NCI-H510A treated with DMSO at 0.1 percent for 48 hours (cell line): Measurements from ENCODE around the gene GALNT10.

ENCODE experiments used
- DNase-seq: peaks from one replicate; lab custom pipeline; 2025; lab: John Stamatoyannopoulos, UW

Gene GALNT10

GRCh38 chr5:154324033-154324432, 133.5 kb downstream of the GALNT10 start:
- DNase-seq = no peak

DNA sequence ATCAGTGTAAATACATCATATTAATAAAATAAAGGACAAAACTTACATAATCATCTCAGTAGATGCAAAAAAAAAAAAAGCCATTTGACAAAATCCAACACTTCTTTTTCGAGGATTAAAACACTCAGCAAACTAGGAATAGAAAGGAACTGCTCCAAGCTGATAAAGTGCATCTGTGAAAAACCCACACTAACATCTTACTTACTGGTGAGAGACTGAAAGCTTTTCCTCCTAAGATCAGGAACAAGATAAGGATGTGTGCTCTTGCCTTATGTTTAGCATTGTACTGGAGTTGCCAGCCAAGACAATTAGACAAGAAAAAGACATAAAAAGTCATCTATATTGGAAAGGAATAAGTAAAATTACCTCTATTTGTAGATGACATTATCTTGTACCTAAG, 135.0 kb downstream of the GALNT10 start:
- DNase-seq = no peak

DNA sequence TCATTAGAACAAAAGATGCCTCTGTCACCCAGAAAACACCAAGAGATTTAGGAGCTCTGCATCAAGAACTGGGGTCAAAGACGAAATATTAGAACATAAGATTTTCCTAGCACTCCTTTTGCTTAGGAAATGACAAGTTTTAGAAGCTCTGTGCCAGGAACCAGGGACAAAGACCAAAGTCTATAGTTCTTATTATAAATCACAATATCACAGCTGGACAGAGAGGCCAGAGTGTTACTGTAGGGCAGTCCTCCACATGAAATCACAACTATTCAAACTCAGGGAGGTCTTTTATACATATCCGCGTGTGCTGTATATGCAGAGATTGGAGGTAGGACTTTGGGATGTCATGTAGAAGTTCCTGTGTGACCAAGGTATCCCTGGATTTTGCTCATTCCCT, 138.5 kb downstream of the GALNT10 start:
- no peak for DNase-seq

GRCh38 chr5:154329519-154330040, 139.0 kb downstream of the GALNT10 start:
- DNase-seq = no peak

DNA sequence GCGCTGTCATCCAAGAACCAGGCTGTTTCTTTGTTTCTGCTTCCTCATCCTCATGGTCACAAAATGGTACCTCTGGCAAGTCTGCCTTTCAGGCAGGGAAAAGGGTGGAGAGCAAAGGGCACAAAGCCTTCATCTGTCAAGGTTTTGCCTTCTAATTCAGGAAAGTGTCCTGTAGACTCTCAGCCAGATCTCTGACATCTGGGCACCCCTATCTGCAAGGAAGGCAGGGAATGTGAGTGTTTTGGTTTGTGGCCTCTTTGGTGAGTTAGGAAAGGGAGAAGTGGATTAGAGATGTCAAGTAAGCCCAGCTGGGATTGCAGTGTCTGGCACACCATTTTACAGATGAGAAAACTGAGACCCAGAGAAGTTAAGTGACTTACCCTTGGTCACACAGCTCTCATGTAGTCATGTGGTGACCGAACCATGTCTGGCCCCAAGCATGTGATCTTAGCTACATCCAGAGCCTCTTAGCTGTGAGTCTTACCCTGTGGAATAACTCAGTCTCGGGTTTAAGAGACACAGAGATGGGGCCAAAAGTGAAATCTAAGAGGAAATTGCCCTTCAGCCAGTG, 139.6 kb downstream of the GALNT10 start:
- DNase-seq = no peak

DNA sequence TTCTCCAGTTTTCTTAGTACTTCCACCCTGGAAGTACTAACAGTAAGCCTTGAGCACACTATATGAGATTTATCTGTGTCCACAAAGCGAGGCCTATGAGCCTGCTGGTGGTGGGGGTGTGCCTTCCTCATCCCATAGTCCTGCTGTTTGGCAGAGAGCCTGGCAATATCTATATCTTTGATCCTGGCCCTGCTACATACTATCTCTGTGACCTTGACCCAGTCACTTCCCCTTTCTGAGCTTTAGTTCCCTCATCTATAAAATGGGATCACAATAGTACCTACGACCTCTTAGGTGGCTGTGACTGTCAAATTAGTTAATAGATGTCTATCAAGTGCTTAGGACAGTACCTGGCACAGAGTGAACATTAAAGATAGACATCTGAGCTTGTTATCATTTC, 140.7 kb downstream of the GALNT10 start:
- no peak for DNase-seq

- no peak for DNase-seq
These were observed 141.4 kb downstream of the GALNT10 start for GRCh38 chr5:154331924-154332323.

GRCh38 chr5:154332451-154332850, 141.9 kb downstream of the GALNT10 start:
- no peak for DNase-seq

- DNase-seq = no peak
These were observed 142.5 kb downstream of the GALNT10 start for GRCh38 chr5:154333016-154333415.

- DNase-seq = no peak
These were observed 144.0 kb downstream of the GALNT10 start for GRCh38 chr5:154334406-154335064.

DNA sequence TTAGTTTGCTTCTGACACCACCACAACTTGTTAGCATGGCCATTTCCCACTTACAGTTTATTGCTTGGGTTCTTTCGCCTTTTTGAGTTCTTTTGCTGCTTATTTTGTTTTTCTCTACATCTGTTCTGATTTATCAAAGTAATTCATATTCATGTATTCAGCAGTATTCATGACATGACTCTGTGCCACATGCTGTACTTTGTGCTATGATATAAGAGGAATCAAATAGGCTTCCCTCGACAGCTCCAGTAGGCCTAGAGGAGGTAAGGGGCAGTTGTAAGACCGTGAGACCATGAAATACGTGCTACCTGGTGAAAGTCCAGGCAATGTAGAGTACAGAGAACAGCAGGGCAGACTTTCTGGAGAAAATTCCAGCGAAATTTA, 144.5 kb downstream of the GALNT10 start:
- DNase-seq = no peak

GRCh38 chr5:154341620-154342019, 151.1 kb downstream of the GALNT10 start:
- DNase-seq = no peak

- no peak for DNase-seq
These were observed 151.7 kb downstream of the GALNT10 start for GRCh38 chr5:154342211-154342610.

GRCh38 chr5:154342963-154343362, 152.4 kb downstream of the GALNT10 start:
- no peak for DNase-seq

- no peak for DNase-seq
These were observed 153.9 kb downstream of the GALNT10 start for GRCh38 chr5:154344461-154344860.

- DNase-seq = no peak
These were observed 154.9 kb downstream of the GALNT10 start for GRCh38 chr5:154345255-154345952.

- DNase-seq = no peak
These were observed 155.9 kb downstream of the GALNT10 start for GRCh38 chr5:154346427-154346826.

DNA sequence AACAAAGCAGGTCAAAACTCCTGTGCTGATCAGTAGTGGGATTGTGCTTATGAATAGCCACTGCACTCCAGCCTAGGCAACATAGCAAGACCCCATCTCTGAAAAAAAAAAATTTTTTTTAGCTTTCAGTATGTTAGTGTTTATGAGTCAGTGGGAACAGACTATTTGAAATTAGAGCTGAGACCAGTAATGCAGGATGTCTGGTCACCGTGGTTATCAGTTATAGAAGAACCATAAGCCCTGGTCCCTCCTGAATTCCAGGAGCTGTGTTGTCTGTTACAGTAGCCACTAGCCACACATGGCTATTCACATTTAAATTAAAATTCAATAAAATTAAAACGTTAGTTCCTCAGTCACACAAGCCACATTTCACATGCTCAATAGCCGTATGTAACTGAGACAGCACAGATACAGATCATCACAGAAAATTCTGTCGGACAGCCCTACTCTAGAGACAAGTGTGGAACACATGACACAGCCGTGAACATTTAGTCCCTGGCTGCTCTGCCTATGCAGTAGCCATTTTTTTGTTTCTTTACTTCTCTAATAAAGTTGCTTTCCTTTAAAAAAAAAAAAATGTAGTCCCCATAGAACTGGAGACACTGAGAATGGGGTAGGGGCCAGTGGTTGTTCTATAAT, 159.2 kb downstream of the GALNT10 start:
- DNase-seq = no peak

GRCh38 chr5:154351141-154351540, 160.6 kb downstream of the GALNT10 start:
- DNase-seq = no peak

DNA sequence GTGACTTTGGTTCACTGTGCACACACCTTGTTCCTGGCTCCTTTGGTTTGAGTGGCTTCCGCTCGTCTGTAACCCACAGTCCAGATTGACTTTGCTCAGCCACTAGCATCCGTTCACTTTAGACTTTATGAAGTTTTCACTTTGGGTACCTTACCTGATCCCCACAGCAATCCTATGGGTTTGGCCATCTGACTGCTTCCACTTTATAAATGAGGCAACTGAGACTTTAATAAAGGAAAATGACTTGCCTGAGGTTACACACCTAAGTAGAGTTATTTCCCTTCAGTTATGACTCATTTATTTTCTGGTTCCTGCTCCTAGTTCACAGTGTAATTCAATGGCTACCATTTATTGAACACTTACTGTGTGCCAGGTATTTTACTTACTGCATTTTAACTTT, 161.0 kb downstream of the GALNT10 start:
- no peak for DNase-seq

DNA sequence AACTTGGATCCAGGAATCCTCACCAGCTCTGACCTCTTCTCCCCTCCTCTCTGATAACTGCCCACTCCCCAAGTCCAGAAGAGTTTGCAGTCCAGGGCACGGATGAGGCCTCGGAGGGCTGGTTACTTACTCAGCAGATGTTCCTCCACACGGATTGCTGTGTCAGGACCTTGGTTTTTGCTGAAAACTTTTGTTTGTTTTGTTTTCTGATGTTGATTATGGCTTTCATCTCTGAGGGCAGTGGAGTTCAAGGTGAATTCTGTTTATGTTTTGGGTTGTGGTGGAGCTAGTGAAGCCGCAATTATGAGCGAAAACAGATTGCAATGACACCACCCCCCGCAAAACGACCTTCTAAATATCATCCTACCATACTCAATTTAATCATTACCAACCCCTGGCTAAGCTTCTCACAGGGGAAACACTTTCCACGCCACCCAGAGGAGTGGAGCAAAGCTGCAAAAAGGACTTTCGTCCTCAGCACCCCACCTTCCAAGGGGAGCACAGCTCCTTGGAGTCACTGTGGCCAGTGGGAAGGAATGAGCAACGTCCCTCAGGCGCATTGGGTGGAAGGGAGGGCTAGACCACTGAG, 162.5 kb downstream of the GALNT10 start:
- no peak for DNase-seq

- no peak for DNase-seq
These were observed 164.6 kb downstream of the GALNT10 start for GRCh38 chr5:154355129-154355611.
